Muscle of leg (tissue), 11 donors: ENCODE measurements around the gene TMEM154. TPM values are rescaled to one million over a fixed set of nuclear protein-coding genes. Genes with fewer than 3 reads are reported as not detected.
"Not testable (repeated sequence)": the region's sequence is repeated elsewhere in the genome, so short reads cannot be mapped to it uniquely, and the experiment has no call there.

ENCODE experiments used
- DNase-seq: peaks from one replicate; pipeline ENCODE4 v3.0.0; 2013
- H3K27ac ChIP-seq: one replicate; pipeline ENCODE4 v1.5.1; 2013; ENCODE audit warnings: mild to moderate bottlenecking, low read length, control low read depth
- H3K27me3 ChIP-seq: one replicate; pipeline ENCODE4 v1.6.1; 2013; ENCODE audit warnings: low read length; ENCODE audit not compliant: control insufficient read depth, insufficient read depth
- H3K36me3 ChIP-seq: one replicate; pipeline ENCODE4 v1.6.1; 2013; ENCODE audit warnings: low read length; ENCODE audit not compliant: control insufficient read depth, insufficient read depth
- H3K4me1 ChIP-seq: one replicate; pipeline ENCODE4 v1.6.1; 2013; ENCODE audit warnings: low read length; ENCODE audit not compliant: control insufficient read depth, insufficient read depth
- H3K4me3 ChIP-seq: one replicate; pipeline ENCODE4 v1.5.1; 2013; ENCODE audit warnings: low read length, control low read depth
- H3K9me3 ChIP-seq: replicated peaks from 2 replicates; pipeline ENCODE4 v1.6.1; 2013; ENCODE audit warnings: low read depth, low read length; ENCODE audit not compliant: control insufficient read depth
- WGBS: methylation state at CpG from one replicate; pipeline ENCODE4 v1.1.5; 2013; ENCODE audit warnings: missing lambda C conversion rate; ENCODE audit not compliant: insufficient coverage; 5-methylcytosine and 5-hydroxymethylcytosine counted together
- polyA plus RNA-seq, 8 donors: library from polyadenylated mRNA; unstranded; fragments of 120-200 nt; gene quantifications; one replicate each; pipeline versions ENCODE4 v1.2.1 to v1.2.3, GENCODE V29; 2013; ENCODE audit warnings: inconsistent platforms in 1 of 8, low replicate concordance in 1 of 8; ENCODE audit not compliant: insufficient read length in 8 of 8, insufficient read depth in 1 of 8
- total RNA-seq: library from RNA; stranded (reverse); fragments of 120-200 nt; gene quantifications from one replicate; pipeline ENCODE4 v1.2.4, GENCODE V29; 2013

TMEM154 gene
- total and polyA plus RNA-seq, 9 donors, result 0.15 to 1.9 (median 0.79) TPM

GRCh38 chr4:152668338-152668964 lies 11.3 kb downstream of the TMEM154 start:
- 68% methylated on average over 8 of the region's 11 CpGs for whole genome bisulfite sequencing
- Histone ChIP-seq H3K4me3 (no peak overlapping the region), H3K4me1 (no peaks in the 10 kb centered on the region), H3K36me3 (no peaks in the 10 kb centered on the region), H3K27me3 (no peaks in the 10 kb centered on the region), H3K27ac (no peak overlapping the region), H3K9me3 (no peaks in the 10 kb centered on the region)
- no peak for DNase-seq

- DNase-seq, result peak; percentile 30
- WGBS, result no CpG with 5 or more reads among the region's 3 CpGs
- Histone ChIP-seq H3K9me3 (no peaks in the 10 kb centered on the region), H3K4me1 (no peaks in the 10 kb centered on the region), H3K27ac (no peak overlapping the region), H3K4me3 (no peak overlapping the region), H3K36me3 (no peaks in the 10 kb centered on the region), H3K27me3 (no peaks in the 10 kb centered on the region)
Observed at GRCh38 chr4:152667781-152668180, 12.0 kb downstream of the TMEM154 start.

- H3K9me3 ChIP-seq, result no peaks in the 10 kb centered on the region
- no peak overlapping the region for H3K27ac ChIP-seq
- no CpG with 5 or more reads among the region's 6 CpGs for WGBS
- DNase-seq, result no peak
- H3K4me3 ChIP-seq, result no peak overlapping the region
- H3K27me3 ChIP-seq, result no peaks in the 10 kb centered on the region
- H3K36me3 ChIP-seq, result no peaks in the 10 kb centered on the region
- H3K4me1 ChIP-seq, result no peaks in the 10 kb centered on the region
Observed at GRCh38 chr4:152666946-152667345, 12.9 kb downstream of the TMEM154 start.

GRCh38 chr4:152665691-152666395 lies 14.0 kb downstream of the TMEM154 start:
- Histone ChIP-seq H3K27me3 (no peaks in the 10 kb centered on the region), H3K4me3 (no peak overlapping the region), H3K36me3 (no peaks in the 10 kb centered on the region), H3K27ac (no peak overlapping the region), H3K9me3 (no peaks in the 10 kb centered on the region), H3K4me1 (no peaks in the 10 kb centered on the region)
- WGBS, result 93% methylated on average over 4 of the region's 7 CpGs
- DNase-seq, result no peak

- no CpG with 5 or more reads among the region's 5 CpGs for WGBS
- H3K9me3 ChIP-seq, DNase-seq, H3K4me1 ChIP-seq, H3K27ac ChIP-seq, H3K4me3 ChIP-seq, H3K27me3 ChIP-seq, H3K36me3 ChIP-seq: not testable (repeated sequence)
Observed at GRCh38 chr4:152664067-152664378, 15.8 kb downstream of the TMEM154 start.

GRCh38 chr4:152663203-152664066 lies 16.4 kb downstream of the TMEM154 start:
- Histone ChIP-seq H3K27me3 (no peaks in the 10 kb centered on the region), H3K27ac (no peak overlapping the region), H3K4me1 (no peaks in the 10 kb centered on the region), H3K9me3 (no peaks in the 10 kb centered on the region), H3K4me3 (no peak overlapping the region), H3K36me3 (no peaks in the 10 kb centered on the region)
- WGBS, result 70% methylated on average over 2 of the region's 6 CpGs
- no peak for DNase-seq

GRCh38 chr4:152661649-152662048 lies 18.1 kb downstream of the TMEM154 start:
- Histone ChIP-seq H3K36me3 (no peaks in the 10 kb centered on the region), H3K4me1 (no peaks in the 10 kb centered on the region), H3K9me3 (peaks cover 10% of the 10 kb centered on the region), H3K27me3 (no peaks in the 10 kb centered on the region), H3K27ac (no peak overlapping the region), H3K4me3 (no peak overlapping the region)
- no CpG with 5 or more reads among the region's 2 CpGs for WGBS
- no peak for DNase-seq

- H3K27ac ChIP-seq, result no peak overlapping the region
- no peaks in the 10 kb centered on the region for H3K4me1 ChIP-seq
- 21% methylated on average over 2 of the region's 5 CpGs for WGBS
- peaks cover 15% of the 10 kb centered on the region for H3K9me3 ChIP-seq
- no peaks in the 10 kb centered on the region for H3K36me3 ChIP-seq
- no peaks in the 10 kb centered on the region for H3K27me3 ChIP-seq
- no peak overlapping the region for H3K4me3 ChIP-seq
- DNase-seq, result no peak
Observed at GRCh38 chr4:152660526-152660925, 19.3 kb downstream of the TMEM154 start.

GRCh38 chr4:152659806-152660205 lies 20.0 kb downstream of the TMEM154 start:
- WGBS, result no CpG with 5 or more reads among the region's 4 CpGs

GRCh38 chr4:152657657-152658056 lies 22.1 kb downstream of the TMEM154 start:
- H3K27me3 ChIP-seq, result no peaks in the 10 kb centered on the region
- H3K9me3 ChIP-seq, result peaks cover 15% of the 10 kb centered on the region
- no peaks in the 10 kb centered on the region for H3K36me3 ChIP-seq
- H3K4me3 ChIP-seq, result no peak overlapping the region
- no peak for DNase-seq
- WGBS, result 80% methylated on average over 1 of the region's 2 CpGs
- no peak overlapping the region for H3K27ac ChIP-seq
- no peaks in the 10 kb centered on the region for H3K4me1 ChIP-seq

More at GRCh38 chr4:152659806-152660205, 20.0 kb downstream of the TMEM154 start:
- H3K36me3 ChIP-seq, result no peaks in the 10 kb centered on the region
- H3K4me1 ChIP-seq, result no peaks in the 10 kb centered on the region
- DNase-seq, result no peak
- no peaks in the 10 kb centered on the region for H3K27me3 ChIP-seq
- no peak overlapping the region for H3K27ac ChIP-seq
- peaks cover 15% of the 10 kb centered on the region for H3K9me3 ChIP-seq
- no peak overlapping the region for H3K4me3 ChIP-seq
